ENCODE data around the gene DTYMK.
A peak's percentile ranks its signal among the peaks of the same experiment; 100 is the strongest.

Gene DTYMK

GRCh38 chr2:241719093-241719492 lies 32.5 kb upstream of the DTYMK start:
- peak overlapping the region; percentile 93 for H3K4me2 ChIP-seq
- peaks cover 28% of the 10 kb centered on the region for H3K9me3 ChIP-seq
- peaks cover 48% of the 10 kb centered on the region for H3K4me1 ChIP-seq
- H3K36me3 ChIP-seq: peaks cover 80% of the 10 kb centered on the region
- peak overlapping the region; percentile 83 for H3K27ac ChIP-seq
- no peaks in the 10 kb centered on the region for H3K27me3 ChIP-seq
- TF ChIP-seq Cebpa-rat (IDR thresholded peaks at IDR 0.05): no peak
- no peaks in the 10 kb centered on the region; the same call in none of the 2 replicates for H4K20me1 ChIP-seq
- H3K9ac ChIP-seq: peak overlapping the region; percentile 68
- H3K4me3 ChIP-seq: peak overlapping the region; percentile 44

DNA sequence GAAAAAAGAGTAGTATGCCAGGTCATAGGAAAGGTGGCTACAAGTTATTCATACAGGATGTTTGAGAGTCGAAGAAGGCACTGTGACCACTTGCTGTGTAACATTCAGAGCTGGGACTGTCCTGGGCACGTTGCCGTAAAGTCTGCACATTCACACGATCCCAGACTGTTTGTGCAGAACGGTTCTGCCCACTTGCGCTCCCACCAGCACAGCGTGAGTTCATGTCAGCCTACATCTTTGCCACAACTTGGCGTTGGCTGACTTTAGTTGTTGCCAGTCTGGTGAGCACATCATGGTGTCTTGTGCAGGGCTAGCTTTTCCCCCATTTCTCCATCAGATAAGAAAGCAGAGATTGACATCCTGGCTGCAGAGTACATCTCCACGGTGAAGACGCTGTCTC lies 22.3 kb upstream of the DTYMK start:
- no peak overlapping the region for H3K9ac ChIP-seq
- H3K4me1 ChIP-seq: peaks cover 6% of the 10 kb centered on the region
- no peaks in the 10 kb centered on the region for H3K27me3 ChIP-seq
- H3K36me3 ChIP-seq: peaks cover 100% of the 10 kb centered on the region
- no peak overlapping the region for H3K27ac ChIP-seq
- TF ChIP-seq Cebpa-rat (IDR thresholded peaks at IDR 0.05): no peak
- H3K4me2 ChIP-seq: no peak overlapping the region
- H3K9me3 ChIP-seq: peaks cover 28% of the 10 kb centered on the region
- peaks cover under 1% of the 10 kb centered on the region; the same call in 1 of the 2 replicates for H4K20me1 ChIP-seq
- no peak overlapping the region for H3K4me3 ChIP-seq

DNA sequence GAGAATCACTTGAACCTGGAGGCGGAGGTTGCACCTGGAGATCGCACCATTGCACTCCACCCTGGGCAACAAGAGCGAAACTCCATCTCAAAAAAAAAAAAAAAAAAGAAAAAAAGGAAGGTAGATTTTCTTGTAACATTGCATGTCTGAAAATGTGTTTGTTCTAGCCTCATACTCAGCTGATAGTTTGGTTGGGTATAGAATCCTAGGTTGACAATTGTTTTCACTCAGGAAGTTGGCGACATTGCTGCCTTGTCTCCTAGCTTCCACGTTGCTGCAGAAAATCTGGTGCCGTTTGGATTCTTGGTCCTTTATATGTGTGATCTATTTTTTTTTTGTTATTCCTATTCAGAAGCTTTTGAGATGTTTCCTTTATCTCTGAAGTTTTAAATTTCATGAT lies 19.9 kb upstream of the DTYMK start:
- H3K36me3 ChIP-seq: peaks cover 79% of the 10 kb centered on the region

GRCh38 chr2:241703032-241703604 lies 16.5 kb upstream of the DTYMK start:
- Histone ChIP-seq H3K27ac (peak overlapping the region; percentile 82), H3K36me3 (peaks cover 45% of the 10 kb centered on the region), H3K27me3 (no peaks in the 10 kb centered on the region), H3K4me2 (peak overlapping the region; percentile 99), H4K20me1 (peaks cover 15% of the 10 kb centered on the region), H3K4me3 (peak overlapping the region; percentile 71), H3K4me1 (peaks cover 45% of the 10 kb centered on the region), H3K9me3 (peaks cover 22% of the 10 kb centered on the region), H3K9ac (peak overlapping the region; percentile 86)
- no peak for TF ChIP-seq Cebpa-rat (IDR thresholded peaks at IDR 0.05)

More for the DNA sequence above, 19.9 kb upstream of the DTYMK start:
- Histone ChIP-seq H3K4me3 (no peak overlapping the region), H3K4me2 (no peak overlapping the region), H3K27ac (no peak overlapping the region), H4K20me1 (peaks cover 15% of the 10 kb centered on the region), H3K4me1 (peaks cover 19% of the 10 kb centered on the region), H3K27me3 (no peaks in the 10 kb centered on the region), H3K9ac (no peak overlapping the region), H3K9me3 (peaks cover 22% of the 10 kb centered on the region)
- no peak for TF ChIP-seq Cebpa-rat (IDR thresholded peaks at IDR 0.05)

DNA sequence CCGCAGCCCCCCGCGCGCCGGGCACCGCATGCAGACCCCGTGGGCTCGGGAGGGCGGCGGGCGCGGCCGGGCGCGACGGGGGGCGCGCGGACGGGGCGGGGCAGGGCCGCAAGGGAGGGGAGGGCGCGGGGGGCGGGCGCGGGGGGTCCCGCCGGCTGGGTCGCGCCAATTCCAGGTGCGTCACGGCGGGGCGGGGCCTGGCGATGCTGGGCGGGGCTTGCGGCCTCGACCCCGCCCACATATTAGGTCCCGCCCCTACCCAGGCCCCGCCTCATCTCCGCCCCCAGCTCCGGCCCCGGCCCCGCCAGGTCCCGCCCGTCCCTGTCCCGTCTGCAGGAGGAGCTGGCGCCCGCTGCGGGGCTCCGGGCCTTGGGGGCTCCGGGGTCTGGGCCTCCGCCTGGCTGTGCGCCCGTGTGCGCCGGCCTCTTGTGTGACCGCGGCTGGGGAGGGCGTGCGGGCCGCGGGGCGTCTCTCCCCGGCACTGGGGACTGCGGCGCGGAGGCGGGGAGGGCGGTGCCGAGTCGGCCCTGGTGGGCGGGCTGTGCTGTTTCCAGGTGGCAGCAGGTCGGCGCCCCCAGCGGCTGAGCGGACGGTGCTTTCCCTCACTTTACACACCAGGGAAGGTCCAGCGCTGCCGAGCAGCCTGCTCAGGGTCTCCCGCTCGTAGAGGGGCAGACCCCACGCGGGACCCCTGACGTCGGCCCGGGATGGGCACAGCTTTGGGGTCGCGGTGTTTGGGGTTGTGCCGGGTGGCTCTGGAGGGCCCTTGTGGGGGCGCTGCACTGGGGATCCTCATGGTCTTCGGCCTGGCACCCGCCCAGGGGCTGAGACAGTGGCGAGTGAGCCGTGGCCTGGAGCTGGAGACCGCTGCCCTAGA lies 15.8 kb upstream of the DTYMK start:
- Histone ChIP-seq H3K36me3 (peaks cover 38% of the 10 kb centered on the region), H4K20me1 (peaks cover 15% of the 10 kb centered on the region), H3K4me1 (peaks cover 45% of the 10 kb centered on the region), H3K27ac (peak overlapping the region; percentile 95), H3K9me3 (peaks cover 20% of the 10 kb centered on the region), H3K4me3 (peak overlapping the region; percentile 71), H3K9ac (peak overlapping the region; percentile 91), H3K27me3 (no peaks in the 10 kb centered on the region), H3K4me2 (peak overlapping the region; percentile 99)
- no peak for TF ChIP-seq Cebpa-rat (IDR thresholded peaks at IDR 0.05)

GRCh38 chr2:241701399-241702154 lies 15.0 kb upstream of the DTYMK start, which contains the start of gene ING5:
ING5 (plus strand) TSS chr2:241702039; CDS start chr2:241702066, 27 bp downstream.
- TF ChIP-seq Cebpa-rat (IDR thresholded peaks at IDR 0.05): no peak
- Histone ChIP-seq H3K4me3 (peak within 1 kb of the TSS; percentile 71), H3K9me3 (peaks cover 12% of the 10 kb centered on the region), H3K9ac (peak within 1 kb of the TSS; percentile 91), H3K27me3 (no peaks in the 10 kb centered on the region), H4K20me1 (peaks cover 15% of the 10 kb centered on the region), H3K36me3 (peaks cover 30% of the 10 kb centered on the region), H3K4me1 (peaks cover 45% of the 10 kb centered on the region), H3K27ac (peak within 1 kb of the TSS; percentile 95), H3K4me2 (peak within 1 kb of the TSS; percentile 99)

GRCh38 chr2:241701149-241701398 lies 14.5 kb upstream of the DTYMK start:
- Histone ChIP-seq H3K36me3 (peaks cover 30% of the 10 kb centered on the region), H3K4me3 (peak overlapping the region; percentile 71), H3K27me3 (no peaks in the 10 kb centered on the region), H3K9me3 (peaks cover 7% of the 10 kb centered on the region), H3K4me1 (peaks cover 45% of the 10 kb centered on the region), H4K20me1 (peaks cover 15% of the 10 kb centered on the region), H3K4me2 (peak overlapping the region; percentile 78), H3K27ac (peak overlapping the region; percentile 95), H3K9ac (peak overlapping the region; percentile 91)
- no peak for TF ChIP-seq Cebpa-rat (IDR thresholded peaks at IDR 0.05)

GRCh38 chr2:241695651-241696050 lies 9.0 kb upstream of the DTYMK start:
- TF ChIP-seq Cebpa-rat (IDR thresholded peaks at IDR 0.05): no peak
- no peaks in the 10 kb centered on the region for H3K9me3 ChIP-seq
- H3K4me2 ChIP-seq: no peak overlapping the region
- no peak overlapping the region for H3K4me3 ChIP-seq
- H3K9ac ChIP-seq: no peak overlapping the region
- no peak overlapping the region for H3K27ac ChIP-seq
- peaks cover 60% of the 10 kb centered on the region for H3K36me3 ChIP-seq
- peaks cover 21% of the 10 kb centered on the region for H3K4me1 ChIP-seq
- no peaks in the 10 kb centered on the region; the same call in 1 of the 2 replicates for H4K20me1 ChIP-seq
- H3K27me3 ChIP-seq: no peaks in the 10 kb centered on the region

DNA sequence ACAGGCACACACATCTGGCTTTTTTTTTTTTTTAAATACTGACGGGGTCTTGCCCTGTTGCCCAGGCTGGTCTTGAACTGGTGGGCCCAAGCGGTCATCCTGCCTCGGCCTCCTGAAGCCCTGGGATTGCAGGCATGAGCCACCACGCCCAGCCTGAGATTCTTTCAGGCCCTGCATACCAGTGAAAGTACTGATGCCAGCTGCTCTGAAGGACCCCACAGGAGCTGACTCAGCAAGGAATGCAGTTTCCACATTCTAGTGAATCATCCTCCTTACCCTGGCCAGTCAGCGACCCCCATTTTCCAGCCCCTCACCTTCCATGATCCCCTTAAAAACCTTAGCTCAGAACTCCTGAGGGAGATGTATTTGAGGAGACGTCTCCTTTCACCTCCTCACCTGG lies 5.8 kb upstream of the DTYMK start:
- Histone ChIP-seq H3K36me3 (peaks cover 76% of the 10 kb centered on the region), H3K4me3 (no peak overlapping the region), H3K4me2 (no peak overlapping the region), H3K9me3 (no peaks in the 10 kb centered on the region), H3K4me1 (peaks cover 24% of the 10 kb centered on the region), H3K9ac (no peak overlapping the region), H4K20me1 (peaks cover 13% of the 10 kb centered on the region; the same call in 1 of the 2 replicates), H3K27ac (no peak overlapping the region), H3K27me3 (no peaks in the 10 kb centered on the region)
- TF ChIP-seq Cebpa-rat (IDR thresholded peaks at IDR 0.05): no peak

Data from BLaER1 (cell line).